Lower lobe of right lung (tissue), 2 donors: ENCODE measurements around the gene CYP2A6. TPM values are rescaled to one million over a fixed set of nuclear protein-coding genes. Genes with fewer than 3 reads are reported as not detected.
"Not testable (repeated sequence)": the region's sequence is repeated elsewhere in the genome, so short reads cannot be mapped to it uniquely, and the experiment has no call there.

Source experiments
- ATAC-seq, 2 donors: fragments of 200-7000 bp; cut with Tn5 transposase; one replicate each; pipeline ENCODE4 v1.9.1; 2020 to 2022; ENCODE audit warnings: mild to moderate bottlenecking in 2 of 2, moderate library complexity in 2 of 2
- DNase-seq: peaks from one replicate; pipeline ENCODE4 v3.0.0-alpha.2; 2020
- H3K27ac ChIP-seq: fragments of 200-600 bp; one replicate; pipeline ENCODE4 v1.8.0; 2022
- H3K27me3 ChIP-seq: fragments of 200-600 bp; one replicate; pipeline ENCODE4 v1.8.0; 2022; ENCODE audit warnings: low read depth
- H3K36me3 ChIP-seq: fragments of 200-600 bp; one replicate; pipeline ENCODE4 v1.8.0; 2022; ENCODE audit warnings: mild to moderate bottlenecking
- H3K4me1 ChIP-seq: fragments of 200-600 bp; one replicate; pipeline ENCODE4 v1.8.0; 2022
- H3K4me3 ChIP-seq: fragments of 200-600 bp; one replicate; pipeline ENCODE4 v1.8.0; 2022; ENCODE audit warnings: mild to moderate bottlenecking
- H3K9me3 ChIP-seq: fragments of 200-600 bp; one replicate; pipeline ENCODE4 v1.8.0; 2022
- CTCF ChIP-seq: fragments of 200-600 bp; IDR thresholded peaks from one replicate; pipeline ENCODE4 v1.8.0; 2022; ENCODE audit warnings: antibody characterized with exemption, mild to moderate bottlenecking
- intact Hi-C: fragments of 100-400 bp; cut with DNase I; formaldehyde crosslinking; loops from one replicate; pipeline ENCODE4 v1.11.0; 2022
- total RNA-seq: library from RNA; stranded (reverse); fragmentation: NEBNext Ultra II Directional; extraction: Animal tissue kit (Norgen Biotek cat#: 25700); gene quantifications from one replicate; pipeline ENCODE4 v1.2.1, GENCODE V29; 2021
- donor health status: DM: no; HTN: yes; CAD: no; lungs with severe emphysema.

CYP2A6 gene
- total RNA-seq, 1 donor from 2014 or later, result 2.0 TPM

- ATAC-seq (no peak), DNase-seq (peak; percentile 51)
- intact Hi-C loops, result no loop called here
- TF ChIP-seq CTCF, result no peak
- Histone ChIP-seq H3K27ac (peak overlapping the region; percentile 83), H3K36me3 (peaks cover 33% of the 10 kb centered on the region), H3K27me3 (no peaks in the 10 kb centered on the region), H3K9me3 (no peaks in the 10 kb centered on the region), H3K4me3 (peak overlapping the region; percentile 56), H3K4me1 (peaks cover 58% of the 10 kb centered on the region)
Observed at GRCh38 chr19:40811478-40812341, 38.5 kb downstream of the CYP2A6 start.

DNA sequence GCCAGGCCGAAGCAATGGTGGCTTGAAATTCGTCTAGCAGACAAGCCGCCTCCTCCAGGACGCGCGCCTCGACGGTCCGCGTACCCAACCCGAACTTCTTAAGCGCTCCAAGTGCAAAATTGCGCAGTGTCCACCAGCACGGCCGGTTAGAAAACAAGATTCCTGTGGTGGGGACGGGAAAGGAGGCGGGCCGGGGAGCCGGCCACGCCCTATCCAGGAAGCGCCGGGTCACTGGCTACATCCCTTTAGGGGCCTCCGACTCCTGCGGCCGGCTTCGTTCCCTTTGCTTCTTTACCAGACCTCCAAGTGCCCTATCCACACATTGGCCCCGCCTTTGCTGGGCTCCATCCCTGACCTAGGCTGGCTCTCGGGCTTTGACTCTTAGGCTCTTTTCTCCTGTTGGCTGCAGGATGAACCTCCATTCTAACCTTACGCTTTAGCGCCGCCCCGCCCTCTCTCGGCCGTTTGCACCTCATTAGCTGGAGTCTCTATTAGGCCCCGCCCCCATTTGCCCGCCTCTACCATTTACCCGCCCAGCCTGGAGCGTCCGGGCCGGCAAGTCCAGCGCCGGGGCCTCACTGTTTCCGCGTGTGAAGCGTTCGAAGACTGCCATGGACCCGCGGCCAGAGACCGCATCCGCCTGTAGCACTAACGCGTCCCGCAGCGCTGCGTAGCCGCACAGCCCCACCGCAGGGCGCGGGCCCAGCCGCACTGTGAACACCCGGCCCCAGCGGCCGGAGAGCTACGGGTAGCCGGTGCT, 39.4 kb downstream of the CYP2A6 start:
- peak overlapping the region; percentile 56 for H3K4me3 ChIP-seq
- intact Hi-C loops, H3K27me3 ChIP-seq, H3K9me3 ChIP-seq: not testable (repeated sequence)
- H3K4me1 ChIP-seq, result peaks cover 67% of the 10 kb centered on the region
- DNase-seq (peak; percentile 92), ATAC-seq (peak; percentile 92 to 93)
- peaks cover 41% of the 10 kb centered on the region for H3K36me3 ChIP-seq
- peak overlapping the region; percentile 83 for H3K27ac ChIP-seq

DNA sequence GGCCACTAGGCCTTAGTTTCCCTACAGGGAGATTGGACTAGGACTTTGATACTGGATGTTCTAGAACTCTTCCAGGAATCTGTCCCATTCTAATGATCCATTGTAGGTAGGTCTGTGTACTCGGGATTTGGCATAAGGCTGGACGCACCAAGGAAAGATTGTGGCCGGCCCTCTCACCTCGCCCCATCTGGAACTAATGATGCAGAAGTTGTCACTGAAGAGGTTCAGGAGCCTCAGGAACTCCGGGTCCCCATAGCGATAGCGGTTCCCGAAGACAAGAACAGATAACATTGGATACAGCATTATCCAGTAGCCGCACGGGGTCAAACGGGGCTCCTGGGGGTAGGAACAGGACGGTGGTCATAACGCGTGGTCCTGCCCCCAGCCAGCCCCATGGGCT, 40.1 kb downstream of the CYP2A6 start:
- DNase-seq (peak; percentile 40), ATAC-seq (no peak)
- peaks cover 46% of the 10 kb centered on the region for H3K36me3 ChIP-seq
- intact Hi-C loops, result no loop called here
- peak overlapping the region; percentile 56 for H3K4me3 ChIP-seq
- peak overlapping the region; percentile 83 for H3K27ac ChIP-seq
- TF ChIP-seq CTCF, result no peak
- H3K9me3 ChIP-seq, result no peaks in the 10 kb centered on the region
- H3K4me1 ChIP-seq, result peaks cover 73% of the 10 kb centered on the region
- no peaks in the 10 kb centered on the region for H3K27me3 ChIP-seq

DNA sequence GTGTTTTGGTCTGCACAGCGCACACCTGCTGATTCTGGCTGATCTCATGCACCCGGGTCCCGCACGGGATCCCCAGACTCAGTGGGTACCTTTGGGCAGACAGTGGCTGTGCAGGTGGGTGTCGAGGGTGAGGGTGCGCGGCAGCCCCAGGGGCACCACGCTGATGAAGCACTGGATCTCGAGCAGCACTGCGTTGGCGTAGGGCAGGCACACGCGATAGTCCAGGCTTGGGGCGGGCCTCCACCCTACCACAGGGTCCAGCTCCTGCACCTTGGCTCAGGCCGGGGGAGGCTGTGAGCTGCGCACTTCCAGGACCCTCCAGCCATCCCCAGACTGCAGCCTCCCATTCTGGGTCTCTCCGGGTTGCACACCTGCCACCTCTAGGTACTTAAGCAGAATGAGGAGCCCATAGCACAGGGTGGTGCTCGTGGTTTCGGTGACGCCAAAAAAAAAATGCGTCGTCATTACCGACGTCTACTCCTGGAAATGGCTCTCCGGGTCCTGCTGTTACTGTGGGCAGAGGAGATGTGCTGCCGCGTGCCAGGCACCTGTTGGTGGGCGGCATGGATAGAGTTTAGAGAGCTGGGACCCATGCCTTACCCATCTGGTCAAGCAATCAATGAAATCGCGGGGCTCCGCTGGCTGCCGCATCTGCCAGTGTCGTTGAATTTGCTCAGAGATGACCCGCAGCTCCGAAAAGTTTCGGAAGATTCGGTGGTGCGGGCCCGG, 40.7 kb downstream of the CYP2A6 start:
- Histone ChIP-seq H3K27ac (peak overlapping the region; percentile 83), H3K9me3 (no peaks in the 10 kb centered on the region), H3K27me3 (no peaks in the 10 kb centered on the region), H3K4me1 (peaks cover 80% of the 10 kb centered on the region), H3K36me3 (peaks cover 53% of the 10 kb centered on the region), H3K4me3 (peak overlapping the region; percentile 56)
- intact Hi-C loops, result no loop called here
- ATAC-seq, result no peak
- DNase-seq, result no peak
- no peak for TF ChIP-seq CTCF

- no peak overlapping the region for H3K27ac ChIP-seq
Observed at GRCh38 chr19:40808497-40808896, 41.8 kb downstream of the CYP2A6 start.

More at GRCh38 chr19:40808497-40808896, 41.8 kb downstream of the CYP2A6 start:
- no peak for ATAC-seq
- Histone ChIP-seq H3K4me3 (no peak overlapping the region), H3K4me1 (peaks cover 90% of the 10 kb centered on the region), H3K36me3 (peaks cover 63% of the 10 kb centered on the region), H3K27me3 (no peaks in the 10 kb centered on the region), H3K9me3 (no peaks in the 10 kb centered on the region)
- intact Hi-C loops, result no loop called here
- TF ChIP-seq CTCF, result no peak
- DNase-seq, result no peak
